ENCODE measurements around the gene PSPC1.

PSPC1 gene

GRCh38 chr13:19782727-19783682 is at the start of gene PSPC1:
Gene PSPC1 (minus strand): TSS chr13:19782945. CDS start chr13:19782757, 188 bp downstream.
- ATAC-seq = peak; percentile 93

- ATAC-seq = no peak
- no peak for TF ChIP-seq PATZ1 (CRISPR knock-in tag; IDR thresholded peaks at IDR 0.05; ENCODE audit: borderline replicate concordance)
- no peak for TF ChIP-seq ZNF565 (CRISPR knock-in tag; conservative IDR thresholded peaks at IDR 0.05; ENCODE audit: low read depth)
- no peak for TF ChIP-seq ISL1 (CRISPR knock-in tag; IDR thresholded peaks at IDR 0.05)
- TF ChIP-seq GLIS3 (CRISPR knock-in tag; IDR thresholded peaks at IDR 0.05) = no peak
- no peak for TF ChIP-seq TOX (CRISPR knock-in tag; IDR thresholded peaks at IDR 0.05; ENCODE audit: borderline replicate concordance)
- TF ChIP-seq ESRRG (CRISPR knock-in tag; IDR thresholded peaks at IDR 0.05) = no peak
- TF ChIP-seq ZFP3 (CRISPR knock-in tag; IDR thresholded peaks at IDR 0.05) = no peak
- TF ChIP-seq TCF4 (CRISPR knock-in tag; IDR thresholded peaks at IDR 0.05; ENCODE audit: borderline replicate concordance) = no peak
- TF ChIP-seq ZNF70 (CRISPR knock-in tag; IDR thresholded peaks at IDR 0.05) = no peak
- TF ChIP-seq POU6F1 (CRISPR knock-in tag; IDR thresholded peaks at IDR 0.05; ENCODE audit: borderline replicate concordance, low read depth) = no peak
- TF ChIP-seq CSDC2 (CRISPR knock-in tag; IDR thresholded peaks at IDR 0.05) = no peak
- TF ChIP-seq TSHZ2 (CRISPR knock-in tag; IDR thresholded peaks at IDR 0.05) = no peak
- no peak for TF ChIP-seq ZNF8 (CRISPR knock-in tag; IDR thresholded peaks at IDR 0.05)
- no peak for TF ChIP-seq ZFP30 (CRISPR knock-in tag; IDR thresholded peaks at IDR 0.05)
- no peak for TF ChIP-seq SNAI2 (CRISPR knock-in tag; IDR thresholded peaks at IDR 0.05)
- no peak for TF ChIP-seq RARB (CRISPR knock-in tag; IDR thresholded peaks at IDR 0.05)
Observed at GRCh38 chr13:19822673-19823072, 39.9 kb upstream of the PSPC1 start.

GRCh38 chr13:19818223-19818842 is 35.6 kb upstream of the PSPC1 start:
- ATAC-seq = peak; percentile 72
- TF ChIP-seq RARB (CRISPR knock-in tag; IDR thresholded peaks at IDR 0.05) = no peak
- TF ChIP-seq ARNTL (CRISPR knock-in tag; IDR thresholded peaks at IDR 0.05; ENCODE audit: borderline replicate concordance, low read depth) = no peak
- TF ChIP-seq ZNF70 (CRISPR knock-in tag; IDR thresholded peaks at IDR 0.05) = no peak
- no peak for TF ChIP-seq TOX (CRISPR knock-in tag; IDR thresholded peaks at IDR 0.05; ENCODE audit: borderline replicate concordance)
- TF ChIP-seq POU6F1 (CRISPR knock-in tag; IDR thresholded peaks at IDR 0.05; ENCODE audit: borderline replicate concordance, low read depth) = no peak
- TF ChIP-seq BACH2 (CRISPR knock-in tag; IDR thresholded peaks at IDR 0.05; ENCODE audit: borderline replicate concordance) = no peak
- TF ChIP-seq ZFP3 (CRISPR knock-in tag; IDR thresholded peaks at IDR 0.05) = no peak
- no peak for TF ChIP-seq OSR1 (CRISPR knock-in tag; IDR thresholded peaks at IDR 0.05)
- TF ChIP-seq ESRRG (CRISPR knock-in tag; IDR thresholded peaks at IDR 0.05) = no peak
- TF ChIP-seq TSHZ2 (CRISPR knock-in tag; IDR thresholded peaks at IDR 0.05) = no peak
- TF ChIP-seq ZFP30 (CRISPR knock-in tag; IDR thresholded peaks at IDR 0.05) = no peak
- no peak for TF ChIP-seq PATZ1 (CRISPR knock-in tag; IDR thresholded peaks at IDR 0.05; ENCODE audit: borderline replicate concordance)
- no peak for TF ChIP-seq CREB5 (CRISPR knock-in tag; IDR thresholded peaks at IDR 0.05; ENCODE audit: low read depth)
- no peak for TF ChIP-seq PPARA (CRISPR knock-in tag; IDR thresholded peaks at IDR 0.05; ENCODE audit: borderline replicate concordance)
- no peak for TF ChIP-seq ISL1 (CRISPR knock-in tag; IDR thresholded peaks at IDR 0.05)

All from SK-N-SH treated with all-trans-retinoic acid at 6 μM for 48 hours (cell line).